Fibroblast of lung (primary cell): ENCODE data around the gene TMED8. TPM values are rescaled to one million over a fixed set of nuclear protein-coding genes. Genes with fewer than 3 reads are reported as not detected.

Experiments used
- DNase-seq, 2 donors: peaks; one replicate each; pipeline versions ENCODE4 v3.0.0 to v3.0.0-alpha.2; 2010; ENCODE audit warnings: low read depth in 2 of 2
- H2AFZ ChIP-seq: 2 replicates; pipeline ENCODE4 v1.5.1; 2012; ENCODE audit warnings: low read length, control low read depth, inconsistent platforms
- H3K27ac ChIP-seq: 2 replicates; pipeline ENCODE4 v1.5.1; 2011; ENCODE audit warnings: low read length, control low read depth; ENCODE audit not compliant: insufficient read depth
- H3K27me3 ChIP-seq: 2 replicates; pipeline ENCODE4 v1.5.1; 2011; ENCODE audit warnings: mild to moderate bottlenecking, low read length; ENCODE audit not compliant: control insufficient read depth, insufficient read depth
- H3K36me3 ChIP-seq: 2 replicates; pipeline ENCODE4 v1.5.1; 2011; ENCODE audit warnings: low read length; ENCODE audit not compliant: control insufficient read depth, insufficient read depth
- H3K4me1 ChIP-seq: 2 replicates; pipeline ENCODE4 v1.5.1; 2011; ENCODE audit warnings: low read length; ENCODE audit not compliant: control insufficient read depth, insufficient read depth; ENCODE audit errors: extremely low read depth
- H3K4me2 ChIP-seq: 2 replicates; pipeline ENCODE4 v1.5.1; 2011; ENCODE audit warnings: low read length, control low read depth; ENCODE audit not compliant: insufficient read depth; ENCODE audit errors: extremely low read depth
- H3K4me3 ChIP-seq, 4 experiments: fragments of 200-600 bp in 1 of 4; sonication (generic) in 1 of 4; replicated peaks in 1 of 4; 2 replicates each; pipeline ENCODE4 v1.5.1; 2011 to 2016; ENCODE audit warnings: low read length in 4 of 4, low read depth in 3 of 4, mild to moderate bottlenecking in 3 of 4, control low read depth in 2 of 4, inconsistent platforms in 1 of 4, mixed read lengths in 1 of 4; ENCODE audit not compliant: insufficient read depth in 1 of 4; ENCODE audit errors: control extremely low read depth in 1 of 4
- H3K79me2 ChIP-seq: 2 replicates; pipeline ENCODE4 v1.5.1; 2012; ENCODE audit warnings: mild to moderate bottlenecking, low read length, inconsistent platforms; ENCODE audit not compliant: control insufficient read depth, insufficient read depth
- H3K9ac ChIP-seq: 2 replicates; pipeline ENCODE4 v1.5.1; 2011; ENCODE audit warnings: mild to moderate bottlenecking, low read length, control low read depth; ENCODE audit not compliant: insufficient read depth
- H3K9me3 ChIP-seq: 2 replicates; pipeline ENCODE4 v1.5.1; 2012; ENCODE audit warnings: low read depth, low read length; ENCODE audit not compliant: control insufficient read depth, insufficient read depth
- H4K20me1 ChIP-seq: 2 replicates; pipeline ENCODE4 v1.5.1; 2011; ENCODE audit warnings: low read length; ENCODE audit not compliant: control insufficient read depth, insufficient read depth; ENCODE audit errors: extremely low read depth
- CTCF ChIP-seq, 2 donors: IDR thresholded peaks in 1 of 2; conservative IDR thresholded peaks in 1 of 2; 1 replicate in 1 of 2; 2 replicates in 1 of 2; pipeline ENCODE4 v1.5.1; 2011 to 2012; ENCODE audit warnings: low read length in 2 of 2, control low read depth in 1 of 2, inconsistent platforms in 1 of 2, low read depth in 1 of 2, mild to moderate bottlenecking in 1 of 2
- EZH2 ChIP-seq: IDR thresholded peaks from 2 replicates; pipeline ENCODE4 v1.5.1; 2012; ENCODE audit warnings: low read length, control low read depth, mild to moderate bottlenecking; ENCODE audit errors: missing control alignments
- polyA plus RNA-seq, 2 donors: library from polyadenylated mRNA; depleted of rRNA in 1 of 2; stranded (reverse) in 1 of 2; unstranded in 1 of 2; fragments of >200 nt; gene quantifications; 2 replicates each; pipeline ENCODE4 v1.2.1, GENCODE V29; 2011 to 2012; ENCODE audit warnings: missing spikeins in 1 of 2
- total RNA-seq: library from RNA; depleted of rRNA; stranded (reverse); fragments of >200 nt; gene quantifications from 2 replicates; pipeline ENCODE4 v1.2.1, GENCODE V29; 2014

Gene TMED8
- total and polyA plus RNA-seq, 2 donors (not counting 1 experiment from before 2014, with no cell fraction given), result 7.0 to 7.4 TPM

DNA sequence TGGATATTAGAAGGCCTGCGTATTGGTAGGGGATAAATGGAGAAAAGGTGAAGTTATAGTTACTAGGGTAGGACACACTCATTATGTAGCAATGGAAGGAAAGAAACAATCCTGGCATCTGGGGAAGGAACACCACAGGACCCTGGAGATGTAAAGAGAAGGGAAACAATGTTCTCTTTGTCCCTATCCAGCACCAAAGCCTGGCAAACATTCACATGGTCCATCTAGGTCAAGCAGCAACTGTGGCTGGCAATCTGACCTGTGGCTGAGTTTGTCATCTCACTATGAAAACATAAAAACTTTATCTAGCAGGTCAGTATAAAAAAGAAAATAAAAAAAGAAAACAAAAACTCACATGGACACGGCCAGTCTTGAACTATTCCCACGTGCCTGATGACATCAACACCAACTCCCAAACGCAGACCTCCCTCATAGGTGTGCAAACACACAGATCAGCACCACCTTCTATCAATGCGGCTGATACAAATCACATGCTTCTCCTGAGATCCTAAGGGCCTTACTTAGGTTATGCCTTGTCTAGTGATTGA lies 58.8 kb downstream of the TMED8 start:
- Histone ChIP-seq H3K9me3 (no peaks in the 10 kb centered on the region), H4K20me1 (no peaks in the 10 kb centered on the region), H3K4me1 (peaks cover 5% of the 10 kb centered on the region), H3K27me3 (no peaks in the 10 kb centered on the region), H2AFZ (no peak overlapping the region), H3K4me2 (no peak overlapping the region), H3K9ac (no peak overlapping the region), H3K36me3 (no peaks in the 10 kb centered on the region), H3K4me3 (no peak overlapping the region), H3K79me2 (peaks cover 5% of the 10 kb centered on the region), H3K27ac (no peak overlapping the region)
- TF ChIP-seq CTCF (conservative IDR thresholded peaks at IDR 0.05 in 1 of 2, IDR thresholded peaks at IDR 0.05 in 1 of 2; ENCODE audit: low read depth in 1 of 2, low read length in 2 of 2), result no peak
- no peak for TF ChIP-seq EZH2
- no peak for DNase-seq

DNA sequence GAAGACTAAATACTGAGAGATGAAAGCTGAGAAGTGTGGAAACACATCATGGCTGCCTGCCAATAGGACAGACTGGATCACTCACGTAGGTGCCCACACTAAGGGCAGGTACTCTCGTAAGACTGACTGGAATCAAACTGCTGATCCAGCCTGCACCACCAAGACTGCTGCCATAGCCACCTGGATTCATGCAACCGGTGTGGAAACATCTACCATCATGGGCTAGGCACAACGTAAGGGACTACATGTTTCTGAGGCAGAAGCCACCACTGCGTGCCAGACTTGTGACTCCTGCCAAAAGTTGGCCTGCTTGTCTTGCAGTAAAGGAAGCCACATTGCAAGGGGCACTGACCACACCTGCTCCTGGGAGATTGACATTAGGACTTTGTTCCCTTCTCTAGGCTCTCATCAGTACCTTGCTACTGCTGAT lies 60.0 kb downstream of the TMED8 start:
- no peak overlapping the region for H3K27ac ChIP-seq
- DNase-seq, result no peak
- TF ChIP-seq EZH2, result no peak
- TF ChIP-seq CTCF (conservative IDR thresholded peaks at IDR 0.05 in 1 of 2, IDR thresholded peaks at IDR 0.05 in 1 of 2; ENCODE audit: low read depth in 1 of 2, low read length in 2 of 2), result no peak

DNA sequence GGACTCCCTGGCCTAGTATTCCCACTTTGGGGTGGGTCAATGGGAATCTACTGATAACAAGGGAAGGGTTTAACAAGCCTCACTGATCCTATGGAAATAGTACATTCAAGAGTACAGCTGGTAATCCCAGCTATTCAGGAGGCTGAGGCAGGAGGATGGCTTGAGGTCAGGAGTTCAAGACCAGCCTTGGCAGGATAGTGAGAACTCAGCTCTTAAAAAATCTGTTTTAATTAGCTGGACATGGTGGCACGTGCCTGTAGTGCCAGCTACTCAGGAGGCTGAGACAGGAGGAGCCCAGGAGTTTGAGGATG lies 60.7 kb downstream of the TMED8 start:
- no peak overlapping the region for H3K4me3 ChIP-seq
- no peak overlapping the region for H3K27ac ChIP-seq
- no peak overlapping the region for H2AFZ ChIP-seq
- no peaks in the 10 kb centered on the region for H4K20me1 ChIP-seq
- H3K4me1 ChIP-seq, result peaks cover 5% of the 10 kb centered on the region
- no peak overlapping the region for H3K4me2 ChIP-seq
- DNase-seq, result no peak
- H3K27me3 ChIP-seq, result no peaks in the 10 kb centered on the region
- H3K36me3 ChIP-seq, result no peaks in the 10 kb centered on the region
- H3K9ac ChIP-seq, result no peak overlapping the region
- peaks cover 5% of the 10 kb centered on the region for H3K79me2 ChIP-seq
- TF ChIP-seq CTCF (conservative IDR thresholded peaks at IDR 0.05 in 1 of 2, IDR thresholded peaks at IDR 0.05 in 1 of 2; ENCODE audit: low read depth in 1 of 2, low read length in 2 of 2) (no peak), EZH2 (no peak)
- no peaks in the 10 kb centered on the region for H3K9me3 ChIP-seq

More for the DNA sequence above, 60.0 kb downstream of the TMED8 start:
- Histone ChIP-seq H3K4me1 (peaks cover 5% of the 10 kb centered on the region), H3K36me3 (no peaks in the 10 kb centered on the region), H3K9ac (no peak overlapping the region), H3K4me3 (no peak overlapping the region), H3K9me3 (no peaks in the 10 kb centered on the region), H2AFZ (no peak overlapping the region), H3K27me3 (no peaks in the 10 kb centered on the region), H3K79me2 (peaks cover 5% of the 10 kb centered on the region), H3K4me2 (no peak overlapping the region), H4K20me1 (no peaks in the 10 kb centered on the region)
